HG02973 (cell line): ENCODE data around the gene DENND4A.
"Not testable (repeated sequence)": the region's sequence is repeated elsewhere in the genome, so short reads cannot be mapped to it uniquely, and the experiment has no call there.

Experiments used
- ATAC-seq: cut with Tn5 transposase; IDR thresholded peaks from one replicate; pipeline ENCODE4 v1.9.1; 2021; ENCODE audit warnings: moderate library complexity; ENCODE audit not compliant: unreplicated experiment

DENND4A gene

GRCh38 chr15:65761210-65761926, 30.7 kb downstream of the DENND4A start:
- ATAC-seq = no peak

GRCh38 chr15:65759441-65759840, 32.7 kb downstream of the DENND4A start:
- ATAC-seq = no peak

- no peak for ATAC-seq
These were observed 33.9 kb downstream of the DENND4A start for GRCh38 chr15:65758242-65758641.

DNA sequence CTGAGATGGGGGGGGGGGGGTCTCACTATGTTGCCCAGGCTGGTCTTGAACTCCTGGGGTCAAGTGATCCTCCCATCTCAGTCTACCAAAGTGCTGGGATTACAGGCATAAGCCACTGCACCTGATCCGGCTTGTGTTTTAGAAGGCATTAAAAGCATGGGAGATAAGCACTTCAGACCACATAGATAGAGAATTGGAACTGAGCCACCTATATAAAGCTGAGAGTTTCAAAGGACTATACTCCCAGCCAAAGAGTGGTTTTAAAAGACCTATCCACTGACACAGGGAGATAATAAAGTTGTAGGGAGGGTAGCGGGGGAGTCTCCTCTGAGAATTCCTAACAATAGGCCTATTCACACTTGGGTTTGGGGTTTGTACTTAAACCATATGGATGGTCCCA, 34.8 kb downstream of the DENND4A start:
- ATAC-seq = no peak

GRCh38 chr15:65752151-65752700, 39.9 kb downstream of the DENND4A start:
- no peak for ATAC-seq

DNA sequence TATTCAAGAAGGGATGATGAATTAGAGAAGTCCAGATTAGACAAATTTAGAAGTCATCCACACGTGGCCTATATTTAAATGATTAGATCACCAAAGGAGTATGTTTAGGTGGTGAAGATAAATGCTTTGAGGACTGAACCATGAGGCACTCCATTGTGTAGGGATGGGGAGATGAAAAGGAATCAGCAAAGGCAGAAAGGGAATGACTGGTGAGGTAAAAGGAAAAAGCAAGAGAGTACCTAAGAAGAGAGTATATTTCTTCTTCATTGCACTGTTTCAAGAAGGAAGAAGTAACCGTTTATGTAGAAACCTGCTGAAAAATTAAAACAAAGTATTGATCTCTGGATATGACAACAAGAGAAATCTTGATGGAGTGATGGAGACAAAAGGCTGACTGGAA, 40.7 kb downstream of the DENND4A start:
- ATAC-seq = no peak

- ATAC-seq = no peak
These were observed 44.8 kb downstream of the DENND4A start for GRCh38 chr15:65747265-65747664.

DNA sequence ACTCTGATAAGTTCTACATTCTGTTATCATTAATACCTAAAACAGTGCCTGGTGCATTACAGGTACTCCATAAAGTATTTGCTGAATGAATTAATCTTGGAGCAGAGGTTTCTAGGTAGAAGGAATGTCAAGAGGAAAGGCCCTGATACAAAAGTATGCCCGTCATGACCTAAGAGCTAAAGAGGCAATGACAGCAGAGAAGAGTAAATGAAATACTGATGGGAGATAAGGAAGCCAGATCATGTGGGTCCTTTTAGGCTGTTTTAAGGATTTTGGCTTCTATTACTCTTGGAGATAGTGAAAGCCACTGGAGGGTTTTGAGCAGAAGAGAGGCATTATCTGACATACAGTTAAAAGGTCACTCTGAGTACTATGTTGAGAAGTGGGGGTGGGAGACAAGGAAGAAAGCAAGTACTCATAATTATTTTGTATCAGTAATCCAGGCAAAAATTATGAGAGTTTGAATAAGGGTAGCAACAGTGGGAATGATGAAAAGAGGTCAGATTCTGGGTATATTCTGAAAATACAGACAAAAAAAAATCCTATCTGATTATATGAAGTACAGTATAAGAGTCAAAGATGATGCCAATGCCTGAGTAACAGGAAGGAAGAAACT, 48.3 kb downstream of the DENND4A start:
- ATAC-seq = no peak

- ATAC-seq = no peak
These were observed 51.9 kb downstream of the DENND4A start for GRCh38 chr15:65740148-65740547.

DNA sequence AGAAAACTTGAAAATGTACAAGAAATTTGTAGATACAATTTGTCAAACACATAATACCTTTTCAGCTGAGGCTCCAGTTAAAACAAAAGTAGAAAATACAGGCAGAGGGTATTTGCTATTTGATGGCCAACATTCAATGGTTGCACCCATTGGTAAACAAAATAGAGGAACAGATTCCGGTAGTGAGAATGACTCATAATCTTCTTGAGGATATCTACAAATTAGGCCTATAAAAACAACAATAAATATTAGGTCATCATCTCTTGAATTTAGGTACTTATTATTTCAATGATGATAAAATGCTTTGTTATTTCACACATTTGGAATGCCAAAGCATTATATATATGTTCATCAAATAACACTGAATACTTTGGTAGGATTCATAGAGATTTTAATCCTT, 53.4 kb downstream of the DENND4A start:
- ATAC-seq = no peak

DNA sequence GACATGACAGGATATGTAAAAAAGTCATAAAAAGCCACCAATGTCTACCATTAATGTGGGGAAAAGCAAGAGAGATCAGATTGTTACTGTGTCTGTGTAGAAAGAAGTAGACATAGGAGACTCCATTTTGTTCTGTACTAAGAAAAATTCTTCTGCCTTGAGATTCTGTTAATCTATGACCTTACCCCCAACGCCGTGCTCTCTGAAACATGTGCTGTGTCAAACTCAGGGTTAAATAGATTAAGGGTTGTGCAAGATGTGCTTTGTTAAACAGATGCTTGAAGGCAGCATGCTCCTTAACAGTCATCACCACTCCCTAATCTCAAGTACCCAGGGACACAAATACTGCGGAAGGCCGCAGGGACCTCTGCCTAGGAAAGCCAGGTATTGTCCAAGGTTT, 58.5 kb downstream of the DENND4A start:
- ATAC-seq = not testable (repeated sequence)

DNA sequence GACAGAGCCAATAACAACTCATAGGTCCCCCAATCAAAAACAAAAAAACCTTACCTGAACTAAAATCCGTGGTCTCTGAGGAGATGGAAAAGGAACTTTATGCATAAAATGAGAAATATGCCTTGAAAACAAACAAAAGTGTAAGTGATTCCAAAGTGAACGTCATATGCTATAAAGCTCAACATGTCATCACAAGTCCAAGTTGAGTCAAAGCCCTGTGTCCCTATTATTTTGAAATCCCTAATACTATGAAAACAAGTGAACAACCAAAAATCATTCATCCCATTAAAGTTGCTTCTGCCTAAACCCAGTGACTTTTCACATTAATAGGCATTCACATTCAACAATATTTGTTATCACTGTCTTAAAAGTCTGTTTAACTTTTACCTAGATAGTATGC, 59.4 kb downstream of the DENND4A start:
- ATAC-seq = no peak

GRCh38 chr15:65731926-65732325, 60.2 kb downstream of the DENND4A start:
- ATAC-seq = no peak

DNA sequence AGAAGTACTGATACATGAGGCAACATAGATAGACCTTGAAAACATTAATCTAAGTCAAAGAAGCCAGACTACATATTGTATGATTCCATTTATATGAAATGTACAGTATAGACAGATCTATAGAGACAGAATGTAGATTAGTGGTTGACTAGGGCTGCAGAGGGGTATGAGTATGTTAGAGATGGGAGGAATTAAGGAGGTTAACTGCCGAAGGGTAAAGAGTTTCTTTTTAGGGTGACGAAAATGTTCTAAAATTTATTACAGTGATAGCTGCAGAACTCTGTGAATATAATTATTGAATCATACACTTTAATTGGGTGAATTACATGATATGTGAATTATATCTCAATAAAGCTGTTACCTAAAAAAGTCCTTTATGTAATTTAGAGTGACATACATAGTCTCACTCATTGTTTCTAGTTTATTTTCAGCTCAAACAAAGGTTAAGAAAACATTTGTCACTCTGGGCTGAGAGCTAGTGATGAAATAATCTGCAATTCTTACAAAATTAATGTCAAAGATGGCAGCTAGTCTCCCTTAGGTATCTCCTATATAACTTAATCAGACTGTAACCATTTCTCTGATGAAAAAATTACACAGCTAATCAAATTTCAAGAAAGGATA, 61.4 kb downstream of the DENND4A start:
- no peak for ATAC-seq

DNA sequence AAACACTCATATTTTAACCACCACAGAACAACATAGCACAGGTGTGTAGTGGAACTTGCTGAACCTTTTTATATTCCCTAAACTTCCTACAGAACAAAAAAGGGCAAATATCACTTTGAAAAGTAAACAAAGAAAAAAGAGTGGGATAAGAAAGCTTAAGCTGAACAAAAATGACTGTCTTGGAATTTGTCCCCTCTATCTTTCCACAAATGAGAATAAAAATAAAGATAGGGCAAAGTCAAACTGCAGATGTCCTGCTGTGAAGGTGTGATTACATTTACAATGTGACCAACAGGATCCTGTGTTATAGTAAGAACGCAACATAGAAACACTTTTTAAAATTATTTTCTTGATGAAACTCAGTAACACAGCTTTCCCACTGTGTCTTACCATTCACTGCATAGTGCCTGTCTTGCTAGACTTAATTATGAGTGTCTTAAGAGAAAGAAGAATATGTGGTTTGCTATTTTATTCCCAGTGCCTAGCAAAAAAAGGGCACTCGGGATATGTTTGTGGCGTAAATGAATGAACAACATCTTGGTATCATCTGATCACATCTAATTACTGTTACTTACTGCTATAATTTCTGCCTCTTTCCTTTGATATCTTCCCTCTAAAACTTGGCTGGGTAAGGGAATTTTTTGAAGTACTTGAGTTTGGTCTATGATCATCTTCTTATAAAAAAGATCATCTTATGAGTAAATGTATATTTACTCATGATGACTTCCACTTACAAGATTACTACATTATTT, 67.5 kb downstream of the DENND4A start:
- no peak for ATAC-seq

DNA sequence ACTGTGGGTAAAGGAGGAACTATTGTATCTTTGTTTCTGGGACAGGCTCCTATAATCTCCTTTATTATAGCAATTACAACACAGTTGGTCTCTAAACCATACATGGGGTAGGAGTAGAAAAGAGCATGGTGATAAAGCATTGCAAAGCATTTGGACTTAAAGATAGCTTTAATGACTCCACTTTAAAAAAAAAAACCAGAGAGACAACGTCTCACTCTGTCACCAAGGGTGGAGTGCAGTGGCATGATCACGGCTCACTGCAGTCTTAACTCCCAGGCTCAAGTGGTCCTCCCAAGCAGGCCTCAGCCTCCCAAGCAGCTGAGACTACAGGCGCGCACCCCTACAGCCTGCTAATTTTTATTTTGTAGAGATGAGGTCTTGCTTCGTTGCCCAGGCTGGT, 68.2 kb downstream of the DENND4A start:
- no peak for ATAC-seq

GRCh38 chr15:65722191-65722590, 69.9 kb downstream of the DENND4A start:
- no peak for ATAC-seq

DNA sequence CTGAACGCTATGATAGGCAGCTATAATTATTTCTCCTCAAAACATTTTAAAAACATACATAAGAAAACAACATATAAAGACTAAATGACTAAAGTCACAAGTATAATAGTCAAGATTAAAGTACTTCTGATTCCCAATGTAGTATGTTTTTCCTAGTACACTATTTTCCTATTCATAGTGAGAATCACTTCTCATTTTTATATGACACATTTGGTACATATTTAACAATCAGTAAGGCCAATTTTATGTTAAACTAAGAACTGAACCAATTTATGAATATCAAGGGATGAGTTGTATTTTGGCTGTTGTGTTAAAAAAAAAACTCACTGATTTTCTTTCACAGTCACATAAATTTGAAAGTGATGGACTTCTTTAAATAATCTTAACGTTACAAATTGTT, 79.7 kb downstream of the DENND4A start:
- ATAC-seq = no peak

GRCh38 chr15:65695081-65695480, 97.0 kb downstream of the DENND4A start:
- no peak for ATAC-seq

DNA sequence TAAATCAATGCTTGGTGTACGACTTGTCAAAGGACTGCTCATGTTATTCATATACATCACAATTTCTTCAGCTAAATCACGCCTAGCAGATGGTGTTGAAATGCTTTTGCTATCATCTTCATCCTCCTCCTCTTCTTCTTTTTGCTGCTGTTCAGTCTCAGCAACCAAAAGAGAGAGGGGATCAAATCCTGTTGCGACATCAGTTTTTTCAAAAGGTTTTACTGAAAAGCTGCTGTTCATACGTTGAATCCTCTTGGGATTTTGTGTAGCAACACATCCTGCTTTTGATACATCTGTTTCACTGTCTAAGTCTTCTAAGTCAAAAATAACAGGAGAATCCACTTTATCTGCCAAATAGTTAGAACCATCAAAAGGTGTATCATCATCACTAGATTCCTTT, 101.3 kb downstream of the DENND4A start:
- no peak for ATAC-seq

GRCh38 chr15:65690173-65690572, 101.9 kb downstream of the DENND4A start:
- ATAC-seq = no peak
